Kidney (tissue), 14 donors: ENCODE data around the gene KCTD15. TPM values are rescaled to one million over a fixed set of nuclear protein-coding genes. Genes with fewer than 3 reads are reported as not detected.

Experiments used
- DNase-seq, 5 donors: peaks; one replicate each; pipeline ENCODE4 v3.0.0-alpha.2; 2013 to 2020
- FAIRE-seq: peaks from 2 replicates; lab custom pipeline; 2012; peaks lifted over from hg19 to GRCh38; lab: Jason Lieb, UNC
- H3K27ac ChIP-seq, 2 donors: one replicate each; pipeline ENCODE4 v1.7.0; 2013; ENCODE audit warnings: low read depth in 2 of 2, low read length in 2 of 2, inconsistent platforms in 1 of 2
- H3K27me3 ChIP-seq: one replicate; pipeline ENCODE4 v1.7.1; 2013; ENCODE audit warnings: low read length, inconsistent platforms; ENCODE audit not compliant: control insufficient read depth, insufficient read depth
- H3K36me3 ChIP-seq, 3 donors: one replicate each; pipeline versions ENCODE4 v1.7.0 to v1.7.1; 2013; ENCODE audit warnings: low read length in 3 of 3, control low read depth in 1 of 3, inconsistent platforms in 1 of 3; ENCODE audit not compliant: insufficient read depth in 3 of 3, control insufficient read depth in 2 of 3
- H3K4me1 ChIP-seq, 3 donors: one replicate each; pipeline versions ENCODE4 v1.7.0 to v1.7.1; 2013; ENCODE audit warnings: low read length in 3 of 3, inconsistent platforms in 1 of 3, low read depth in 1 of 3; ENCODE audit not compliant: control insufficient read depth in 2 of 3, insufficient read depth in 2 of 3
- H3K4me3 ChIP-seq, 3 donors: one replicate each; pipeline versions ENCODE4 v1.7.0 to v1.8.1; 2013; ENCODE audit warnings: low read length in 3 of 3, control low read depth in 1 of 3, inconsistent platforms in 1 of 3
- H3K9ac ChIP-seq, 3 donors: one replicate each; pipeline versions ENCODE4 v1.7.0 to v1.7.1; 2013; ENCODE audit warnings: low read length in 3 of 3, control low read depth in 1 of 3, inconsistent platforms in 1 of 3
- H3K9me3 ChIP-seq, 3 donors: one replicate each; pipeline versions ENCODE4 v1.7.0 to v1.7.1; 2013; ENCODE audit warnings: low read length in 3 of 3, control low read depth in 1 of 3, inconsistent platforms in 1 of 3; ENCODE audit not compliant: control insufficient read depth in 2 of 3, insufficient read depth in 1 of 3
- CTCF ChIP-seq: IDR thresholded peaks from 3 replicates; pipeline ENCODE4 v1.5.1; 2012; ENCODE audit warnings: mild to moderate bottlenecking, moderate library complexity, borderline replicate concordance; ENCODE audit not compliant: insufficient read depth; ENCODE audit errors: extremely low read depth
- intact Hi-C: fragments of 100-400 bp; cut with DNase I; formaldehyde crosslinking; loops from one replicate; pipeline ENCODE4 v1.11.1; 2022
- polyA plus RNA-seq: library from polyadenylated mRNA; stranded (reverse); fragments of 350-450 nt; fragmentation: Illumina TruSeq; extraction: RNeasy Lipid Tissue Mini Kit (QIAGEN cat#74804); gene quantifications from one replicate; pipeline ENCODE4 v1.2.3, GENCODE V29; 2014; ENCODE audit warnings: low read depth, low replicate concordance; ENCODE audit not compliant: insufficient read depth
- total RNA-seq: library from RNA; stranded (reverse); fragmentation: NEBNext Ultra II Directional; extraction: Animal tissue kit (Norgen Biotek cat#: 25700); gene quantifications from one replicate; pipeline ENCODE4 v1.2.1, GENCODE V29; 2021
- donor health status: control.
- donor health status: control.
- donor health status: control.
- donor health status: control.
- donor health status: control.
- donor health status: DM: yes; HTN: yes; CAD: no.
- donor health status: Normal renal cell carcinoma (clear cell type).

KCTD15 gene
- total and polyA plus RNA-seq, 2 donors from 2014 or later: 10.5 to 22.0 TPM

GRCh38 chr19:33767898-33768413 is 28.7 kb upstream of the KCTD15 start:
- no peak for FAIRE-seq
- peak in 4 of 5 donors; percentile 80 to 87 (median 84) for DNase-seq
- Histone ChIP-seq H3K27me3 (no peaks in the 10 kb centered on the region), H3K9ac (no peak overlapping the region), H3K36me3 (no peaks in the 10 kb centered on the region), H3K9me3 (no peaks in the 10 kb centered on the region), H3K4me1 (no peaks in the 10 kb centered on the region), H3K4me3 (no peak overlapping the region), H3K27ac (no peak overlapping the region)
- no peak for TF ChIP-seq CTCF
- intact Hi-C loops: no loop called here

GRCh38 chr19:33769208-33769607 is 27.5 kb upstream of the KCTD15 start:
- DNase-seq: no peak
- intact Hi-C loops: no loop called here
- no peak for TF ChIP-seq CTCF
- no peak overlapping the region for H3K9ac ChIP-seq
- no peaks in the 10 kb centered on the region for H3K27me3 ChIP-seq
- no peak overlapping the region for H3K27ac ChIP-seq
- FAIRE-seq: no peak
- H3K36me3 ChIP-seq: no peaks in the 10 kb centered on the region
- no peak overlapping the region for H3K4me3 ChIP-seq
- no peaks in the 10 kb centered on the region for H3K9me3 ChIP-seq
- no peaks in the 10 kb centered on the region for H3K4me1 ChIP-seq

- no peaks in the 10 kb centered on the region for H3K9me3 ChIP-seq
- H3K36me3 ChIP-seq: no peaks in the 10 kb centered on the region
- H3K27me3 ChIP-seq: no peaks in the 10 kb centered on the region
- no peak for DNase-seq
- no peaks in the 10 kb centered on the region for H3K4me1 ChIP-seq
- no peak for FAIRE-seq
- H3K4me3 ChIP-seq: no peak overlapping the region
- intact Hi-C loops: loop anchor here (10.0 kb wide), 3 partner anchors 225 to 355 kb away; no protein-coding TSS in a partner anchor
- no peak for TF ChIP-seq CTCF
- H3K9ac ChIP-seq: no peak overlapping the region
- no peak overlapping the region for H3K27ac ChIP-seq
Measured at GRCh38 chr19:33770107-33770506, 26.6 kb upstream of the KCTD15 start.
